ENCODE data around the gene SLC44A5.

GRCh38 chr1:75342786-75343185 is 268.1 kb downstream of the SLC44A5 start:
- TF ChIP-seq CTCF (IDR thresholded peaks at IDR 0.05) (no peak), EP300 (IDR thresholded peaks at IDR 0.05) (no peak)
